GM18517 (cell line): Measurements from ENCODE around the gene MAN2A2.
"Not testable (repeated sequence)": the region's sequence is repeated elsewhere in the genome, so short reads cannot be mapped to it uniquely, and the experiment has no call there.

ENCODE experiments used
- ATAC-seq: cut with Tn5 transposase; IDR thresholded peaks from one replicate; pipeline ENCODE4 v1.9.1; 2021; ENCODE audit warnings: mild to moderate bottlenecking, moderate library complexity; ENCODE audit not compliant: unreplicated experiment

MAN2A2 gene

DNA sequence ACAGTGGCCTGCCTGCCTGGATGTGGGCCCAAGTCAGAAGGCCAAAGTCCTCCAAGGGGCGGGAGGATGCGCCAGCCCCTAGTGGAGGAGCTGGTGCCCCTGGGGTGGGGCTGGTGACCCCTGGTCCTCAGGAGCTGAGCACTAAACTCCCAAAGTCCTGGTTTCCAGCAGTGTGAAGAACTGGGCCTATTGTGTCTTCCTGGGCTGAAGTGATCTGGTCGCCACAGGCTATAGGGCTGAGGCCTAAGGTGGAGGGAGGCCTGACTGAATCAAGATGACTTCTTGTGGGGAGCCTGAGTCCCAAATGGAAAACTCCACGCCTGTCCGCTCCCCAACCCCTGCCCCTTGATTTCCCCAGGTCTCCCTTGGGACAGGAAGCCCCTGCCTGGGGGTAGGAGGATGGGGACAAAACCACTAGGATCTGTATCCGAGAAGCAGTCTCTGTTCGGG, 19.6 kb upstream of the MAN2A2 start:
- ATAC-seq: no peak

DNA sequence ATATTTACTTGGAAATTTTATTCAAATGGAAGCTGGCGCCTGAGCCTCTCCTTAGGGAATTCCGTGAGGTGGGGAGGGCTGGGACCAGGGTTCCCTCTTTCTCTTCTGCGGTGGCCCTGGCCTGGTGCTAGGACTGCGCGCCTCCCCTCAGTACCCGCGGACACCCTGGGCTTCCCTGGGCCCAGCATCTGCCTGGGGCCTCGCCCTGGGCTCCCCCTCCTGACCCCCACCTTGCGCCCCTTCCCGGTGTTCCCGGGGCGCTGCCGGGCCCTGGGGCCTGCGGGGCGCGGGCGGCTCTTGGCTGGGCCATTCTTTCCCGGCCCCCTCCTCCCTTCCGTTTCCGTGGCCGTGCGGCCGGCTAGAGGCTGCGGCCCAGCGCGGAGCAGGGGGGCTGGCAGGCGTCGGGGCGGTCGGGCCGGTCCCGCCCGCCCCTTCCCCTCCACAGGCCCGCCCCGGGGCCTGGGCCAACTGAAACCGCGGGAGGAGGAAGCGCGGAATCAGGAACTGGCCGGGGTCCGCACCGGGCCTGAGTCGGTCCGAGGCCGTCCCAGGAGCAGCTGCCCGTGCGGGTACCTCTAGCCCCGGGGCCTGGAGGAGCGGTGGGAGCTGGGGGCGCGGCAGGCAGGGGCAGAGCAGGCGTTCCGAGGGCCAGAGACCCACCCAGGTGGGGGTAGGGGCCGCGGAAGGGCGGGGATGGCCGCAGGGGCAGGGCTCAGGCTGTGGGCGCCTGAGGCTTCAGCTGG, 19.0 kb upstream of the MAN2A2 start, which contains the start of gene FES:
FES (plus strand) TSS at position 529 of the 743 bp plus-strand sequence. CDS start 542 bp downstream, outside the sequence.
- no peak for ATAC-seq

DNA sequence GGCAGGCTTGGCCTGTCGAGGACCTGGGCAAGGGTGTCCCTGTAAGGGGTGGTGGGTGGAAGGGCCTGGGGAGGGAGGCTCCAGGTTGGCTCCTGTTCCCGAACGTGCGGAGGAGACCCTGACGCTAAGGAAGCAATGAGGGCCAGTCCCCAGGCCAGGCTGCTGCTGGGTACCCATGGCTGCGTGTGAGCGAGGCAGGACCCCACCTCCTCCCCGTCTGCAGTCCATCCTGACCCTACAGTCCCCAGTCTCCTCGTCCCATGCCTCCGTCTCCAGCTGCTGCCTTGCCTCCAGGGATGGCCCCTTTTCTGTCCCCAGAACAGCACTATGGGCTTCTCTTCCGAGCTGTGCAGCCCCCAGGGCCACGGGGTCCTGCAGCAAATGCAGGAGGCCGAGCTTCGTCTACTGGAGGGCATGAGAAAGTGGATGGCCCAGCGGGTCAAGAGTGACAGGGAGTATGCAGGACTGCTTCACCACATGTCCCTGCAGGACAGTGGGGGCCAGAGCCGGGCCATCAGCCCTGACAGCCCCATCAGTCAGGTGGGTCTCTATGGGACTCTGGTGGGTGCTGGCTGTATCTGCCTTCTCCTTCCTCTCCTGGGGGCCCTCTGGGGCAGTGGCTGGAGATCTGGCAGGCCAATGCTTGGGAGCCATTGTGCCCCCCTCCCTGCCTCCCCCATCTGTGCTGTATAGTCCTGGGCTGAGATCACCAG, 18.2 kb upstream of the MAN2A2 start:
- no peak for ATAC-seq

DNA sequence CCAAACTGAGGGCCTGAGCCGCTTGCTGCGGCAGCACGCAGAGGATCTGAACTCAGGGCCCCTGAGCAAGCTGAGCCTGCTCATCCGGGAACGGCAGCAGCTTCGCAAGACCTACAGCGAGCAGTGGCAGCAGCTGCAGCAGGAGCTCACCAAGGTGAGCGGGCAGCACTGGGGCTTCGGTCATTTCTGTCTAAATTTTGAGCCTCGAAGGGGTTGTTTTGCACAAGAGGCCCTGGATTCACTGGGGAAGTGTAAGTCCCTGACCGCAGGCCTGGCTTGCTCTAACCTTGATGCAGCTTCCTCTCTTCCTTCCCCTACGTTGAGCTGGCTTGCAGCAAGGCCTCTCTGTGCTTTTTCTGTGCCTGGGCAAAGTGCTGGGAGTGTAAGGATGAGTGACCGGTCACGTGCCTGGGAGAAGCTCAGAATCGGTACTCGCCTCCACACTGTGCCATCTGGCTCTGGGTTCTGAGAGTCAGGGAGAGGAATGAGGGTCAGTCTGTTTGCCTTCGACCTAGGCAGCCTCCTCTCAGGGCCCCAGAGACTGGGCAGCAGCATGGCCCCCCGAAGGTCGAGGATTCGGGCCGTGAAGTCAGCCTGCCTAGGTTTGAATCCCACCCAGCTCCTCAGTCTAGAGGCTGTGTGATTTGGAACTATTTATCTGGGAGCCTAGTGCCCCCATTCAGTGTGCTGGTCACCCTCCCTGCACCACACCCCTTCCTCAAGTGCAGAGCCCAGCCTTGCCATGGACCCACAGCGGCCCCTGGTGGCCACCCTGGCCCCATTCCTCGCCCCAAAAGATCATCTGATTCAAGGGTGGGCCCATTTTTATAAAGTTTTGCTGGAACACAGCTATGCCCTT, 17.4 kb upstream of the MAN2A2 start:
- ATAC-seq: no peak

DNA sequence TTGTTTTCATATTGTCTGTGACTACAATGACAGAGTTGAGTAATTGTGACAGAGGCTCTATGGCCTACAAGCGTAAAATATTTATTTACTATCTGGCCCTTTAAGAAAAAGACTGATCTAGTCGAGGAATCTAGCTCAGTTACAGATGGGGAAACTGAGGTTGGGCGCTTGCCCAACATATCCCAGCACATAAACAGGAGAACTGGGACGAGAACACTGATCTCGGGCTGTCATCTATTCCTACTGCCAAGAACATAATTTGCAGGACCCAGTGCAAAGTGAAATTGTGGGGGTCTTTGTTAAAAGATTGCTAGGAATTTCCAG, 16.8 kb upstream of the MAN2A2 start:
- ATAC-seq: no peak

DNA sequence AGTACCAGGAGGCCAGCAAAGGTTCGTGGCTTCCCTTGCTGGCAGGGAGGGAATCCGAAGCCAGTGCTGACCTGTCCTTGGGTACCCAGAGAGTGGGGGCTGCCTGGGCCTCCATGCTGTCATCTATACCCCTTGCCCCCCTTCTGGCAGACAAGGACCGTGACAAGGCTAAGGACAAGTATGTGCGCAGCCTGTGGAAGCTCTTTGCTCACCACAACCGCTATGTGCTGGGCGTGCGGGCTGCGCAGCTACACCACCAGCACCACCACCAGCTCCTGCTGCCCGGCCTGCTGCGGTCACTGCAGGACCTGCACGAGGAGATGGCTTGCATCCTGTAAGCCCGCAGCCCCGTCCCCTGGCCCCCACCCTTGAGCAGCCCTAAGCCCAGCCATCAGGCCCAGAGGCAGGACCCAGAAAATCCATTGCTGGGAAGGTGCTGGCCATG, 16.0 kb upstream of the MAN2A2 start:
- no peak for ATAC-seq

DNA sequence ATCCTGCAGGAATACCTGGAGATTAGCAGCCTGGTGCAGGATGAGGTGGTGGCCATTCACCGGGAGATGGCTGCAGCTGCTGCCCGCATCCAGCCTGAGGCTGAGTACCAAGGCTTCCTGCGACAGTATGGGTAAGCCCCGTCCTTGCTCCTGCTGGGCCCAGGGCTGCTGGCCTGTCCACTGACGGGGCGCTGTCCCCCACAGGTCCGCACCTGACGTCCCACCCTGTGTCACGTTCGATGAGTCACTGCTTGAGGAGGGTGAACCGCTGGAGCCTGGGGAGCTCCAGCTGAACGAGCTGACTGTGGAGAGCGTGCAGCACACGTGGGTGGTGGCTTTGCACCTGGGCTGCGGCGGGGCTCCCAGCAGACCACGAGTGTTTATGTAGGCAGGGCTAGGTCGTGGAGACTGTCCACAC, 13.8 kb upstream of the MAN2A2 start:
- no peak for ATAC-seq

DNA sequence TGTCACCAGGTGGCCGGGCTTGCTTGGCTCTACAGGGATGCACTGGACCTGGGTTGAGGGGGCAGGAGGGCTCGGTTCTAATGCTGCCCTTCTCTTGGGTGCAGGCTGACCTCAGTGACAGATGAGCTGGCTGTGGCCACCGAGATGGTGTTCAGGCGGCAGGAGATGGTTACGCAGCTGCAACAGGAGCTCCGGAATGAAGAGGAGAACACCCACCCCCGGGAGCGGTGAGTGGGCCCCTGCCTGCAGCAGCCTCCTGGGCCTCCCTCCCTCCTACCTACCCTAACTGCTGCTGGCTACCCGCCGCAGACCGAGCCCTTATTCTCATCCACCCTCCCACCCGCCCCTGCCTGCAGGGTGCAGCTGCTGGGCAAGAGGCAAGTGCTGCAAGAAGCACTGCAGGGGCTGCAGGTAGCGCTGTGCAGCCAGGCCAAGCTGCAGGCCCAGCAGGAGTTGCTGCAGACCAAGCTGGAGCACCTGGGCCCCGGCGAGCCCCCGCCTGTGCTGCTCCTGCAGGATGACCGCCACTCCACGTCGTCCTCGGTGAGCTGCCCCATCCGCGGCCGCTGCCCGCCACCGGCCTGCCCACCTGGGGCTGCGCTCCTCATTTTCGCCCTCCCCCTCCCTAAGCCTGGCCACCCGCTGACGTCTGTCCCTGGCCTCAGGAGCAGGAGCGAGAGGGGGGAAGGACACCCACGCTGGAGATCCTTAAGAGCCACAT, 13.2 kb upstream of the MAN2A2 start:
- ATAC-seq: no peak

DNA sequence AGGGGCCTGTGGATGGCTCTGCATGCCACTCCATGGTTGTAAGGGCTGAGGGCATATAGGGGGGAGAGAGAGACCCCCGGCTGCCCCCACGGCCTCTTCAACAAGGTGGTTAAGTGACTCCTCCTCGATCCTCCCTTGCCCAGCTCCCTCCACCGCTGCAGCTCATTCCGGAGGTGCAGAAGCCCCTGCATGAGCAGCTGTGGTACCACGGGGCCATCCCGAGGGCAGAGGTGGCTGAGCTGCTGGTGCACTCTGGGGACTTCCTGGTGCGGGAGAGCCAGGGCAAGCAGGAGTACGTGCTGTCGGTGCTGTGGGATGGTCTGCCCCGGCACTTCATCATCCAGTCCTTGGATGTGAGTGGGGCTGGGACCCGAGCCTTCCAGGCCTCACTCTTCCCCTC, 12.3 kb upstream of the MAN2A2 start:
- ATAC-seq: no peak

DNA sequence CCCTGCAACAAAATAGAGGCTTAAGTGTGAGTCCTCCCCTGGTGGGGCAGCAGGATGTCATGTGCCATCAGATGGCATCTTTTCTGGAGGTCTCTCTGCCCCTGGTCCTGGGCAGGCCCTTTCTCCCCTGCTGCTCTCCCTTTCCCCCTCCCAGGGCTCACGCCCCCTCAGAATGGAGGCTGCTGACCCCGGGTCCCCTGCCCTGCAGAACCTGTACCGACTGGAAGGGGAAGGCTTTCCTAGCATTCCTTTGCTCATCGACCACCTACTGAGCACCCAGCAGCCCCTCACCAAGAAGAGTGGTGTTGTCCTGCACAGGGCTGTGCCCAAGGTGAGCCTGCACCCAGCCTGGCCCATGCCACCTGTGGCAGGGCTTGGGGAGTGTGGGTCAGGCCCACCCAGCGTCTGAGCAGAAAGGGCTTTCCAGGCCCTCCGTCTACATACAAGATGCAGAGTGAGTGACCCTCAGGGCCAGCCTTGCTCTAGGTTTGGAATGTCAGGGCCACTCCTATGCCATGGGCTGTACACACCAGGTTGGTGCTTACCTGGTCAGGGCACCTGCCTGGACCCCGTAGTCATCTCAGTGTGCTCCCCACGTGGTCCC, 11.7 kb upstream of the MAN2A2 start:
- no peak for ATAC-seq

DNA sequence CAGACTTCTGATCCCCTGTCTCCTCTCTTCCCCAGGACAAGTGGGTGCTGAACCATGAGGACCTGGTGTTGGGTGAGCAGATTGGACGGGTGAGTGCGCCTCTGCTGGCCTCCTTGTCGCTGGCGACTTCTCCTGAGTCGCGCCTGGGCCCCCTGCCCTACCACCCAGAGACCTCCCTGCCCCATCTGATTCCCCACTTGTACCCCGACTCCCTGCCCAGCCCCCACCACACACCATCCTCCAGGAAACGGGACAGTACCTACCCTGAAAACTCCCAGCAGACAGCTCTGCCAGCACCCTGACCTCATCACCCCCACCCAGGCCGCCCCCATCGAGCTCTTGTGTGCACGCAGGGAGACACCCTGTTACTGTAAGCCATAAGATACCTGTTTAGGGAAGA, 11.1 kb upstream of the MAN2A2 start:
- ATAC-seq: no peak

DNA sequence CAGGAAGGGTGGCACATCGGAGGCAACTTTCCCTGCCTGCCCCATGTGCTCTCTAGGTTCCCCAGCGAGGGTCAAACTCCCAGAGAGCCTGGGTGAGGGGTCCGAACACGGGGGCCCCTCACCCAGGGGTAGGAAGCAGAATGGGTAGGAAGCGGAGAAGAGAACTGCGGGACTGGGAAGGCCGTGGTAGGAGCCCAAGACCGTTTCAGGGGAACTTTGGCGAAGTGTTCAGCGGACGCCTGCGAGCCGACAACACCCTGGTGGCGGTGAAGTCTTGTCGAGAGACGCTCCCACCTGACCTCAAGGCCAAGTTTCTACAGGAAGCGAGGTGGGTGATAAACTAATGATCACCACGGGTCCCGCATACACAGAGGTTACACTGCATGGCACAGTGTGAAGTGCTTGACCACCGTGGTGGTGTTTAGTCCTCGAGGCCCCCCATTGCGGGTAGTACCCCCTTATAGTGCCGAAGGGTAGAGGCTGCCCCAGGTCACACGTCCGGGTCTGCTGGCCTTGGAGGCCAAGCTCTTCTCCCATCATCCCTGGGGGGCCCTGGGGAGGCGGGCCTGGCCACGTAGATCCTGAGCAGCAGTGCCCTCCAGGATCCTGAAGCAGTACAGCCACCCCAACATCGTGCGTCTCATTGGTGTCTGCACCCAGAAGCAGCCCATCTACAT, 10.5 kb upstream of the MAN2A2 start:
- no peak for ATAC-seq

DNA sequence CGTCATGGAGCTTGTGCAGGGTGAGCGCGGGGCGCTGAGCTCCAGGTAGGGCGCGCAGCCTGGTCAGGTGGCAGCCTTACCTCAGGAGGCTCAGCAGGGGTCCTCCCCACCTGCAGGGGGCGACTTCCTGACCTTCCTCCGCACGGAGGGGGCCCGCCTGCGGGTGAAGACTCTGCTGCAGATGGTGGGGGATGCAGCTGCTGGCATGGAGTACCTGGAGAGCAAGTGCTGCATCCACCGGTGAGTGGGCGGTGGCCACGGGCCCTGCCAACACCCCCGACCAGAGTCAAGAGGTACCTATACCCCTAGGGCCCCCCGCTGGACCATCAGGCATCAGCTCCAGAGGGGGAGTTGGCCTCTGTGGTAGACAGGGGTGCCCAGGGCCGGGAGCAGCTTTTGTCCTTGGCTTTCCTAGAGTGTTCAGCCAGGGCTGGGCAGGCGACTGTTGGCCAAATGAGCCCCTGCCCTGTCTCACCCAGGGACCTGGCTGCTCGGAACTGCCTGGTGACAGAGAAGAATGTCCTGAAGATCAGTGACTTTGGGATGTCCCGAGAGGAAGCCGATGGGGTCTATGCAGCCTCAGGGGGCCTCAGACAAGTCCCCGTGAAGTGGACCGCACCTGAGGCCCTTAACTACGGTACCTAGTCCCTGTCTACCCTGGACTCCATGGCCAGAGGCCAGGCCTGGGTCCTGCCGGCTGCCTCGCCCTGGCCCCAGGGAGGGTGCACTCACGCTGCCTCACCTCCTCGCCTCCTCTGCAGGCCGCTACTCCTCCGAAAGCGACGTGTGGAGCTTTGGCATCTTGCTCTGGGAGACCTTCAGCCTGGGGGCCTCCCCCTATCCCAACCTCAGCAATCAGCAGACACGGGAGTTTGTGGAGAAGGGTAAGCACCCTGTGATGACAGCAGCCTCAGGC, 9.7 kb upstream of the MAN2A2 start:
- no peak for ATAC-seq

DNA sequence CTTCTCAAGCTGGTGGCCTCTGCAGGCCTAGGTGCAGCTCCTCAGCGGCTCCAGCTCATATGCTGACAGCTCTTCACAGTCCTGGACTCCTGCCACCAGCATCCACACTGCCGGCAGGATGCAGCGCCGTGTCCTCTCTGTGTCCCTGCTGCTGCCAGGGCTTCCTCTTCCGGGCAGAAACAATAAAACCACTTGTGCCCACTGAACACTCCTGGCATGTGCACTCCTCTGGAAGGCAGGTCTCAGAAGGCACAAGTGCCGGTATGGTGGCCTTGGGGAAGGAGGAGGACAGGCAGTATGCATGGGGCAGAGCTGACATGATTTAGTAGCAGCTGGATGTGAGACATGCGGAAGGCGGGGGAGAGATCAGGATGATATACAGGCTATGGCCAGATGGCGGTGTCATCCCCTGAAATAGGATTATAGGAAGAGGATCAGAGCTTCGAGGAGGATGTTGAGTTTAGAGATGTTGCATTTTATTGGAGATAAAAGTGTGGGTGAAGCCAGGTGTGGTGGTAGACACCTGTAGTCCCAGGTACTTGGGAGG, 7.5 kb upstream of the MAN2A2 start:
- ATAC-seq: no peak

DNA sequence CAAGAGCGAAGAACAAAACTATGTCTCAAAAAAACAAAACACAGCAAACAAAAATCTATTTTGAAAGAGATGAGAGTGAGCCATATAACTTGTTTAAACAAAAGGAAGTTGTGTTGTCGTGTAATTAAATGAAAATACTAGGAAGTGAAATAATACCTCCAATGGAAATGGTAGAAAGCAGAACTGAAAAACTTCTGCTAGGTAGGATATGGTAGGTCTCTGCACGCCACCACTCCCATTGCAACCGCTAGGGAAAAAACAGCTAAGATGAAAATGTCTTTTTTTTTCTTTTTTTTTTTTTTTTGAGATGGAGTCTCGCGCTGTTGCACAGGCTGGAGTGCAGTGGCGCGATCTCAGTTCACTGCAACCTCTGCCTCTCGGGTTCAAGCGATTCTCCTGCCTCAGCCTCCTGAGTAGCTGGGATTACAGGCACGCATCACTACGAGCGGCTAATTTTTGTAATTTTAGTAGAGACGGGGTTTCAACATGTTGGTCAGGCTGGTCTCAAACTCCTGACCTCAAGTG, 5.9 kb upstream of the MAN2A2 start:
- ATAC-seq: not testable (repeated sequence)

DNA sequence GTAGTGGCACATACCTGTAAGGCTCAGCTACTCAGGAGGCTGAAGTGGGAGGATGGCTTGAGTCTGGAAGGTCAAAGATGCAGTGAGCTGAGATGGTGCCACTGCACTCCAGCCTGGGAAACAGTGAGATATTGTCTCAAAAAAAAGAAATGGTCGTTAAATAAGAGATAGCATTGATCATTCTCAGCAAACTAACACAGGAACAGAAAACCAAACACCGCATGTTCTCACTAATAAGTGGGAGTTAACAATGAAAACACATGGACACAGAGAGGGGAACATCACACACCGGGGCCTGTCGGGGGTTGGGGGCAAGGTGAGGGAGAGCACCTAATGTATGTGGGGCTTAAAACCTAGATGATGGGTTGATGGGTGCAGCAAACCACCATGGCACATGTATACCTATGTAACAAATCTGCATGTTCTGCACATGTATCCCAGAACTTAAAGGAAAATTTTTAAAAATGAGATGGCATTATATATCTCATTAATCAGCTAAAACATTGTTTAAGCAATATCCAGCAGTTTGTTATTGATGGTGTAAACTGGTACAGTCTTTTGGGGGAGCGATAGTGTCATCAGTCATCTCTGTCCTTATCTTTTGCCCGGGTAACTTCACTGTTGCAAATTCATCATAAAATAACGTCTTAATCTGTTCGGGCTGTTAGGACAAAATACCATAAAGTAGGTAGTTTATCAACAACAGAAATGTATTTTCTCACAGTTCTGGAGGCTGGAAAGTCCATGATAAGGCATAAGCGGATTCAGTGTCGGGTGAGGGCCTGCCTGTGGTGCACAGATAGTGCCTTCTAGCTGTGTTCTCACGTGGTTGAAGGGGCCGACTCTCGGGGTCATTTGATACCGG, 1.7 kb upstream of the MAN2A2 start:
- ATAC-seq: no peak
